NT2/D1 (cell line): Measurements from ENCODE around the gene ANXA11.

Experiments
- YY1 ChIP-seq: IDR thresholded peaks from 2 replicates; pipeline ENCODE4 v1.6.1; 2011; ENCODE audit not compliant: insufficient read length, insufficient read depth
- ZNF274 ChIP-seq: IDR thresholded peaks from 2 replicates; pipeline ENCODE4 v1.6.1; 2011; ENCODE audit warnings: mild to moderate bottlenecking, low read depth, low read length

- TF ChIP-seq ZNF274 (no peak), YY1 (no peak)
These were observed 47.1 kb upstream of the ANXA11 start for GRCh38 chr10:80252296-80252887.
